SJSA1 (cell line): ENCODE results near the gene ANKRD10. TPM values are rescaled to one million over a fixed set of nuclear protein-coding genes. Genes with fewer than 3 reads are reported as not detected.

Experiments used
- DNase-seq, 2 experiments: peaks; one replicate each; pipeline ENCODE4 v3.0.0-alpha.2; 2015 to 2020; ENCODE audit warnings: low spot score in 2 of 2, low read depth in 1 of 2
- H3K27ac ChIP-seq: fragments of 250-450 bp; sonication (Bioruptor Pico); 2 replicates; pipeline ENCODE4 v1.5.1; 2020; ENCODE audit warnings: mild to moderate bottlenecking, moderate library complexity
- H3K27me3 ChIP-seq: fragments of 250-450 bp; sonication (Bioruptor Pico); replicated peaks from 2 replicates; pipeline ENCODE4 v1.5.1; 2020; ENCODE audit warnings: mild to moderate bottlenecking, moderate library complexity
- H3K36me3 ChIP-seq: fragments of 250-450 bp; sonication (Bioruptor Pico); 2 replicates; pipeline ENCODE4 v1.5.1; 2020; ENCODE audit warnings: mild to moderate bottlenecking
- H3K4me1 ChIP-seq: fragments of 250-450 bp; sonication (Bioruptor Pico); replicated peaks from 2 replicates; pipeline ENCODE4 v1.6.1; 2021; ENCODE audit warnings: mild to moderate bottlenecking
- H3K4me3 ChIP-seq: fragments of 250-450 bp; sonication (Bioruptor Pico); 2 replicates; pipeline ENCODE4 v1.5.1; 2020; ENCODE audit warnings: mild to moderate bottlenecking
- H3K9me3 ChIP-seq: fragments of 250-450 bp; sonication (Bioruptor Pico); replicated peaks from 2 replicates; pipeline ENCODE4 v1.5.1; 2020; ENCODE audit warnings: mild to moderate bottlenecking
- total RNA-seq: library from RNA; depleted of rRNA; stranded (reverse); fragments of >200 nt; shearing (Covaris generic); gene quantifications from 2 replicates; pipeline ENCODE4 v1.2.3, GENCODE V29; 2014; rRNA removed

Gene ANKRD10
- total RNA-seq, 1 experiment from 2014 or later: 225 TPM

GRCh38 chr13:110829486-110829885 lies 85.4 kb downstream of the ANKRD10 start:
- Histone ChIP-seq H3K36me3 (no peaks in the 10 kb centered on the region), H3K4me3 (no peak overlapping the region), H3K27ac (no peak overlapping the region), H3K9me3 (peaks cover 10% of the 10 kb centered on the region), H3K4me1 (no peaks in the 10 kb centered on the region), H3K27me3 (peaks cover 29% of the 10 kb centered on the region)
- DNase-seq: peak in 1 of 2 experiments; percentile 63

GRCh38 chr13:110828705-110829104 lies 86.2 kb downstream of the ANKRD10 start:
- DNase-seq: peak in 1 of 2 experiments; percentile 62
- Histone ChIP-seq H3K27ac (no peak overlapping the region), H3K9me3 (peaks cover 10% of the 10 kb centered on the region)

More at GRCh38 chr13:110828705-110829104, 86.2 kb downstream of the ANKRD10 start:
- Histone ChIP-seq H3K27me3 (peaks cover 26% of the 10 kb centered on the region), H3K36me3 (no peaks in the 10 kb centered on the region), H3K4me1 (no peaks in the 10 kb centered on the region), H3K4me3 (no peak overlapping the region)

Other genes with a start within 250 kb of the ANKRD10 start
- 250 and 360 TPM in 2 replicates for gene CARS2, start 209.0 kb downstream of the ANKRD10 start, total RNA-seq
- gene ING1, start 201.4 kb downstream of the ANKRD10 start, total RNA-seq: 42.7 and 76.0 TPM in 2 replicates
- 55.3 and 72.5 TPM in 2 replicates for gene ARHGEF7, start 200.2 kb upstream of the ANKRD10 start, total RNA-seq